B cell (primary cell): ENCODE data around the gene ATXN1. TPM values are rescaled to one million over a fixed set of nuclear protein-coding genes. Genes with fewer than 3 reads are reported as not detected.

ENCODE experiments used
- ATAC-seq: fragments of 200-7000 bp; cut with Tn5 transposase; one replicate; pipeline ENCODE4 v1.10.0; 2021; ENCODE audit warnings: low read depth, mild to moderate bottlenecking, moderate number of reproducible peaks, moderate library complexity
- CTCF ChIA-PET: fragments of 350-600 bp; sonication (Branson Sonifier 250); formaldehyde crosslinking; loops from one replicate; lab custom pipeline; 2021; ENCODE audit warnings: antibody characterized with exemption, inconsistent platforms; lab: Charles Lee
- POLR2A ChIA-PET: fragments of 350-600 bp; sonication (Branson Sonifier 250); formaldehyde crosslinking; loops from one replicate; lab custom pipeline; 2021; ENCODE audit warnings: antibody characterized with exemption; lab: Charles Lee
- DNase-seq: peaks from one replicate; pipeline ENCODE4 v3.0.0; 2013
- H2AFZ ChIP-seq: 2 replicates; pipeline ENCODE4 v1.6.1; 2012; ENCODE audit warnings: mild to moderate bottlenecking, low read depth, low read length; ENCODE audit not compliant: insufficient read depth, poor library complexity, severe bottlenecking
- H3K27ac ChIP-seq, 2 donors: 1 replicate in 1 of 2; 2 replicates in 1 of 2; pipeline ENCODE4 v1.5.1; 2012 to 2013; ENCODE audit warnings: low read length in 2 of 2, mild to moderate bottlenecking in 2 of 2, moderate library complexity in 1 of 2
- H3K27me3 ChIP-seq, 4 experiments: fragments of 200-600 bp in 1 of 4; sonication (generic) in 1 of 4; replicated peaks in 1 of 4; 1 replicate in 2 of 4; 2 replicates in 2 of 4; pipeline versions ENCODE4 v1.6.1 to v1.7.0; 2013 to 2016; ENCODE audit warnings: low read length in 3 of 4, mild to moderate bottlenecking in 2 of 4, mixed read lengths in 1 of 4, moderate library complexity in 1 of 4; ENCODE audit not compliant: insufficient read depth in 4 of 4, control insufficient read depth in 3 of 4; ENCODE audit errors: control extremely low read depth in 1 of 4
- H3K36me3 ChIP-seq, 2 experiments: replicated peaks in 1 of 2; 1 replicate in 1 of 2; 2 replicates in 1 of 2; pipeline versions ENCODE4 v1.6.1 to v1.7.1; 2013; ENCODE audit warnings: low read length in 1 of 2; ENCODE audit not compliant: insufficient read depth in 2 of 2, control insufficient read depth in 1 of 2; ENCODE audit errors: control extremely low read depth in 1 of 2, extremely low read depth in 1 of 2
- H3K4me1 ChIP-seq, 2 donors: fragments of 200-600 bp in 1 of 2; sonication (generic) in 1 of 2; 1 replicate in 1 of 2; 2 replicates in 1 of 2; pipeline versions ENCODE4 v1.5.1 to v1.6.1; 2013 to 2017; ENCODE audit warnings: low read length in 2 of 2; ENCODE audit not compliant: control insufficient read depth in 2 of 2, insufficient read depth in 2 of 2
- H3K4me2 ChIP-seq: replicated peaks from 2 replicates; pipeline ENCODE3; 2012; ENCODE audit warnings: mild to moderate bottlenecking, low read depth, low read length; ENCODE audit not compliant: poor library complexity, severe bottlenecking
- H3K4me3 ChIP-seq, 5 experiments: fragments of 200-600 bp in 1 of 5; sonication (generic) in 1 of 5; 1 replicate in 3 of 5; 2 replicates in 2 of 5; pipeline versions ENCODE4 v1.5.1 to v1.7.0; 2011 to 2016; ENCODE audit warnings: low read length in 4 of 5, mild to moderate bottlenecking in 4 of 5, low read depth in 2 of 5, control low read depth in 1 of 5, moderate library complexity in 1 of 5; ENCODE audit not compliant: insufficient read depth in 1 of 5; ENCODE audit errors: control extremely low read depth in 1 of 5, extremely low read depth in 1 of 5
- H3K79me2 ChIP-seq: fragments of 200-600 bp; sonication (generic); one replicate; pipeline ENCODE4 v1.6.0; 2016; ENCODE audit warnings: low read length; ENCODE audit not compliant: control insufficient read depth, insufficient read depth
- H3K9ac ChIP-seq: fragments of 200-600 bp; sonication (generic); 2 replicates; pipeline ENCODE4 v1.6.1; 2017; ENCODE audit warnings: mild to moderate bottlenecking, low read length, moderate library complexity
- H3K9me3 ChIP-seq, 3 donors: one replicate each; pipeline versions ENCODE4 v1.6.1 to v1.7.1; 2013; ENCODE audit warnings: low read length in 2 of 3; ENCODE audit not compliant: control insufficient read depth in 2 of 3, insufficient read depth in 1 of 3; ENCODE audit errors: control extremely low read depth in 1 of 3
- H4K20me1 ChIP-seq: 2 replicates; pipeline ENCODE4 v1.6.0; 2012; ENCODE audit warnings: mild to moderate bottlenecking, low read length; ENCODE audit not compliant: insufficient read depth, control insufficient read depth, poor library complexity, severe bottlenecking
- H3K27ac Mint-ChIP-seq: one replicate; pipeline ENCODE4 v1.8.0; 2021; ENCODE audit warnings: mixed read lengths
- H3K27me3 Mint-ChIP-seq: one replicate; pipeline ENCODE4 v1.8.0; 2021; ENCODE audit warnings: mixed read lengths
- H3K4me1 Mint-ChIP-seq: one replicate; pipeline ENCODE4 v1.8.0; 2021; ENCODE audit warnings: mixed read lengths
- H3K4me3 Mint-ChIP-seq: one replicate; pipeline ENCODE4 v1.8.0; 2021; ENCODE audit warnings: mixed read lengths
- H3K9me3 Mint-ChIP-seq: one replicate; pipeline ENCODE4 v1.8.0; 2022; ENCODE audit warnings: mixed read lengths; ENCODE audit not compliant: insufficient read depth
- CTCF ChIP-seq: fragments of 200-600 bp; IDR thresholded peaks from one replicate; pipeline ENCODE4 v1.8.0; 2022; ENCODE audit warnings: antibody characterized with exemption, mild to moderate bottlenecking
- EZH2 ChIP-seq: IDR thresholded peaks from 2 replicates; pipeline ENCODE4 v1.6.1; 2012; ENCODE audit warnings: borderline replicate concordance, low read depth, mild to moderate bottlenecking, moderate library complexity, low read length; ENCODE audit not compliant: insufficient read depth, poor library complexity, severe bottlenecking
- WGBS: methylation state at CpG from one replicate; pipeline ENCODE4 v1.1.5; 2013; ENCODE audit warnings: missing lambda C conversion rate; ENCODE audit not compliant: insufficient coverage; 5-methylcytosine and 5-hydroxymethylcytosine counted together
- intact Hi-C: fragments of 100-400 bp; cut with micrococcal nuclease; formaldehyde crosslinking; loops from one replicate; pipeline ENCODE4 v1.10.0; 2022
- polyA plus RNA-seq: library from polyadenylated mRNA; depleted of rRNA; stranded (reverse); fragments of >200 nt; gene quantifications from 2 replicates; pipeline ENCODE4 v1.2.3, GENCODE V29; 2012
- total RNA-seq, 2 donors: library from RNA; stranded (reverse); fragments of 120-200 nt in 1 of 2; gene quantifications; 1 replicate in 1 of 2; 2 replicates in 1 of 2; pipeline versions ENCODE4 v1.2.3 to v1.2.4, GENCODE V29; 2013 to 2022

ATXN1 gene
- total and polyA plus RNA-seq, 2 donors (not counting 1 experiment from before 2014, with no cell fraction given) = 5.7 to 63.8 TPM

- peaks cover 2 to 12% of the 10 kb centered on the region in 2 donors for H3K4me1 ChIP-seq
- no peaks in the 10 kb centered on the region for H3K27me3 ChIP-seq
- Mint-ChIP-seq H3K4me1 (peaks cover 29% of the 10 kb centered on the region), H3K27me3 (no peaks in the 10 kb centered on the region), H3K27ac (no peak overlapping the region), H3K9me3 (peaks cover 2% of the 10 kb centered on the region), H3K4me3 (no peak overlapping the region)
- no peaks in the 10 kb centered on the region for H4K20me1 ChIP-seq
- H2AFZ ChIP-seq = no peak overlapping the region
- H3K79me2 ChIP-seq = no peaks in the 10 kb centered on the region
- TF ChIP-seq EZH2 (no peak), CTCF (no peak)
- ChIA-PET POLR2A (no interaction called here), CTCF (interaction anchor here (1.5 kb wide), 1 partner anchor 12 kb away, joined by 7 read pairs; no protein-coding TSS in a partner anchor)
- no peak overlapping the region for H3K27ac ChIP-seq
- intact Hi-C loops = no loop called here
- DNase-seq (no peak), ATAC-seq (no peak)
- no peak overlapping the region for H3K4me3 ChIP-seq
- no peaks in the 10 kb centered on the region for H3K36me3 ChIP-seq
- no peak overlapping the region for H3K9ac ChIP-seq
- H3K4me2 ChIP-seq = no peak overlapping the region
- peaks cover 1 to 9% (median 3%) of the 10 kb centered on the region in 3 donors for H3K9me3 ChIP-seq
Observed at GRCh38 chr6:16498957-16499356, 262.3 kb downstream of the ATXN1 start.

GRCh38 chr6:16498237-16498636, 263.0 kb downstream of the ATXN1 start:
- no peak for DNase-seq
- H3K36me3 ChIP-seq = no peaks in the 10 kb centered on the region
- H3K9me3 Mint-ChIP-seq = peaks cover 2% of the 10 kb centered on the region
- intact Hi-C loops = no loop called here
- no peak for ATAC-seq
- no peaks in the 10 kb centered on the region for H3K27me3 Mint-ChIP-seq
- H3K4me1 Mint-ChIP-seq = peaks cover 29% of the 10 kb centered on the region
- TF ChIP-seq EZH2 (no peak), CTCF (no peak)
- H2AFZ ChIP-seq = no peak overlapping the region
- WGBS = no CpG with 5 or more reads among the region's 1 CpG
- no peaks in the 10 kb centered on the region for H3K79me2 ChIP-seq
- H3K27ac ChIP-seq = no peak overlapping the region
- no peak overlapping the region for H3K4me2 ChIP-seq
- no peak overlapping the region for H3K4me3 Mint-ChIP-seq
- peaks cover under 1 to 10% of the 10 kb centered on the region in 2 donors for H3K4me1 ChIP-seq
- H3K27me3 ChIP-seq = no peaks in the 10 kb centered on the region
- POLR2A ChIA-PET = no interaction called here
- no peak overlapping the region for H3K4me3 ChIP-seq
- no peak overlapping the region for H3K9ac ChIP-seq
- CTCF ChIA-PET = interaction anchor here (1.5 kb wide), 1 partner anchor 13 kb away, joined by 7 read pairs; no protein-coding TSS in a partner anchor
- H3K27ac Mint-ChIP-seq = no peak overlapping the region
- peaks cover 1 to 9% (median 3%) of the 10 kb centered on the region in 3 donors for H3K9me3 ChIP-seq
- H4K20me1 ChIP-seq = no peaks in the 10 kb centered on the region
